HFF-Myc (cell line): ENCODE data around the gene RERE.

Experiments
- DNase-seq: peaks from one replicate; pipeline ENCODE4 v3.0.0-alpha.2; 2011; ENCODE audit warnings: low read depth; ENCODE audit errors: extremely low read depth
- H3K4me3 ChIP-seq: replicated peaks from 2 replicates; pipeline ENCODE4 v1.5.1; 2011; ENCODE audit warnings: low read depth, mild to moderate bottlenecking, control low read depth, low read length
- TF ChIP-seq, protein P1 (sequence below): IDR thresholded peaks from 2 replicates; pipeline ENCODE4 v1.5.1; 2012; ENCODE audit warnings: mild to moderate bottlenecking, low read depth, low read length, control low read depth; ENCODE audit errors: missing control alignments

Gene RERE

DNA sequence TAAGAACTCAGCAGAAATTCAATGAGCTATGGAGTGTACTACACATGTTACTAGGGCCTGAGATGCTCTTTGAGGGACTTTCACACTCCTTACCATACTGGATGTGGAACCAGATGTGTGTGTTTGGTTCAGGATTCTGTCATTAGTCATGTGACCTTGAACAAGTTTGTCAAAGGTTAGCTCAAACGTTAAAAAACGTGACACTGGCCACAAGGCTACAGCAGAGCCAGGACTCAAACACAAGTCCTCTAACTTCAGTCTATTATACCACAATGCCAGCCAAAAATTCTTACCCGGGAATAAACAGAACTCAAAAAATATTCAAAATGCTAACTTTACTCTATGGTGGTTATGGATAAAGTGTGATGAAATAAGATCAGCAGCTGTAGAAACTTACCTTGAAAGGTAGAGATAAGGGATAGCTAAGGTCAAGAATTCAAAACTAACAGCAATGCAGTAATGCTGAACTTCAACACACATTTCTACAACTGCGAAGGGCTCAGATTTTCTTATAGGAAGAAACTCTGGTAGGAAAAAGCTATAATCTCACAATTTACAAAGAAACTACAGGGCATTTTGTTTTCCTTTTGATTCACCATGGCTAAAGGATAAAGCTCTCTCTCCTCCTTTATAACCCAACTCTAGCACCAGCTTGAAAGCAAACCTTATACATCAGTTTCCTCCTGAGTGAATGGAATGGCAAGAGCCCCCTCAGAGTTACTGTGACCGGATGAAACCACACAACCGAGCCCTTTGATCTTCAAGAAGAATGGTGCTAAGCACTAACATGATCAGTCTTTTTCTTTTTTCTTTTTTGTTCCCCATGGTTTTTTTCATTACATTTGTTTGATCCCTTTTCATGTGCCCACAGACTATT lies 265.6 kb downstream of the RERE start:
- no peak overlapping the region for H3K4me3 ChIP-seq
- TF ChIP-seq, protein P1, sequence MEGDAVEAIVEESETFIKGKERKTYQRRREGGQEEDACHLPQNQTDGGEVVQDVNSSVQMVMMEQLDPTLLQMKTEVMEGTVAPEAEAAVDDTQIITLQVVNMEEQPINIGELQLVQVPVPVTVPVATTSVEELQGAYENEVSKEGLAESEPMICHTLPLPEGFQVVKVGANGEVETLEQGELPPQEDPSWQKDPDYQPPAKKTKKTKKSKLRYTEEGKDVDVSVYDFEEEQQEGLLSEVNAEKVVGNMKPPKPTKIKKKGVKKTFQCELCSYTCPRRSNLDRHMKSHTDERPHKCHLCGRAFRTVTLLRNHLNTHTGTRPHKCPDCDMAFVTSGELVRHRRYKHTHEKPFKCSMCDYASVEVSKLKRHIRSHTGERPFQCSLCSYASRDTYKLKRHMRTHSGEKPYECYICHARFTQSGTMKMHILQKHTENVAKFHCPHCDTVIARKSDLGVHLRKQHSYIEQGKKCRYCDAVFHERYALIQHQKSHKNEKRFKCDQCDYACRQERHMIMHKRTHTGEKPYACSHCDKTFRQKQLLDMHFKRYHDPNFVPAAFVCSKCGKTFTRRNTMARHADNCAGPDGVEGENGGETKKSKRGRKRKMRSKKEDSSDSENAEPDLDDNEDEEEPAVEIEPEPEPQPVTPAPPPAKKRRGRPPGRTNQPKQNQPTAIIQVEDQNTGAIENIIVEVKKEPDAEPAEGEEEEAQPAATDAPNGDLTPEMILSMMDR = no peak
- no peak for DNase-seq

DNA sequence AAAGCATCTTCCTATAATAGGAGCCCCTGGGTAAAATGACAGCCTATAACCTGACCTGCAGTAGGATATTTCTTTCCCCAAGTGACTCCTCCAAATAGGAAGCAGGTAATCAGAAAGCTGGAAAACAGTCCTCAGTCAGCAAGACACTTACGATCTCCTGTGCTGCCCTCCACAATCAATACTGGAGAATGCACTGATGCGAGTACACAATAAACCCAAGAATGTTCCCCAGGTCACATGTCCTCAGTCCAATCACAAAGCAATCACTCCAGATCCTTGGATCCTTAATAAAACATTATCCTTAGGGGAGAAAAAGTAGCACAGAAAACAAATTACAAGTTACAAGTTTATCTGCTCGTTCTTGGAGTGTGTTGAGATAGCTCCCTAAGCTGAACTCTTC lies 266.4 kb downstream of the RERE start:
- no peak overlapping the region for H3K4me3 ChIP-seq
- DNase-seq = no peak
- TF ChIP-seq, protein P1 = no peak

DNA sequence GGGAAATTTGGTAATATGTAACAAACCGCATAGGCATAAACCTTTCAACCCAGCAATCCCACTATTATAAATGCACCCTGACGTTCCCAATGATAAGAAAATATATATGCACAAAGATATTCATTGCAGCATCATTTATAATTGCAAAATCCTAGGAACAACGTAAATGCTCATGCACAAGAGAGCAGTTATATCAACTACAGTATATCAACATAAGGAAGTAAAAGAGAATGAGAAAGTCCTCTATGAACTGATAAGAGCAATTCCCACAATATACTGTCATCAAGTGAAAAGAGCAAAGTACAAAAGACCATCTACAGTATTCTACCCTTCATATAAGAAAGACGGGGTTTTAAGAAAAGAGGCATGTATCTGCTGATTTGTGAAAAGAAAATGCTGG lies 269.6 kb downstream of the RERE start:
- TF ChIP-seq, protein P1 = no peak
- DNase-seq = no peak
- no peak overlapping the region for H3K4me3 ChIP-seq

DNA sequence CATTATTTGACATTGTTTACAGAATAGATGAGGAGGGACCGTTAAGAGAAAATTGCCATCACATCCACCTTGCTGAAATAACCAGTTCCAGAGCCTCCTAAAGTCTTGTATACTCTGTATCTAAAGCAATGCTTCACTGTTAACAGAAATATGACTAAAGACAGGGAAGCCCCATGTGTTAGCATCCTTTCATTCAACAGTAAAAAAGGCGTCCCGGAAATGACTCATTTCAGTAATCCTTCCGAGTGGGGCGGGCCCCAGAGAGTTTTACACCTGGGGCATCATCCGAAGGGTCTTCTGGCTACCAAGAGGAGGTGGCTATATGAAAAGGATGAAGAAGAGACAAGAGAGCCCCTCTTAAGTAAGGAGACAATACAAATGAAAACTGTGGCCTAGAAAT lies 272.4 kb downstream of the RERE start:
- no peak for DNase-seq
- TF ChIP-seq, protein P1 = no peak
- H3K4me3 ChIP-seq = no peak overlapping the region

- TF ChIP-seq, protein P1 = no peak
- no peak for DNase-seq
- no peak overlapping the region for H3K4me3 ChIP-seq
Measured at GRCh38 chr1:8544644-8545043, 272.8 kb downstream of the RERE start.

DNA sequence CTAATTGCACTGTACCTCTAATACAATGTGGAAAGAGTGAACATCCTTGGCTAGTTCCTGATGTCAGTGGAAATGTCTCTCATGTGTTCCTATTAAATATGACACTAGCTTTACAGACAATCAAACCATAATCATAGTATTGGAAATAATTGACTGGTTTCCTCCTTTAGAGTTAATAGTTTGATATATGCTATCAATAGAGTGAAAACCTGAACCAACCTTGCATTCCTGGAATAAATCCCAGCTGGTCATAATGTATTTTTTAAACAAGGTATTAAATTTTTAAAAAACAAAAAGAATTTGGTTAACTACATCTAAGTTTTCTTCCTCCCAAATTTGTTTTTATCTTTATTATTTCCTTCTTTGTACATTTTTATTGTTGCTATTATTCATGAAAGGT lies 273.5 kb downstream of the RERE start:
- H3K4me3 ChIP-seq = no peak overlapping the region
- TF ChIP-seq, protein P1 = no peak
- DNase-seq = no peak
